Tibial artery (tissue), 4 donors: ENCODE measurements around the gene OTUD5.

Experiments used
- DNase-seq, 2 donors: peaks; one replicate each; pipeline ENCODE4 v3.0.0-alpha.2; 2019
- H3K27ac ChIP-seq, 2 donors: fragments of 200-600 bp; sonication (generic) in 1 of 2; 1 replicate in 1 of 2; 2 replicates in 1 of 2; pipeline ENCODE4 v1.5.1; 2018 to 2019; ENCODE audit warnings: mild to moderate bottlenecking in 1 of 2
- H3K27me3 ChIP-seq, 2 donors: fragments of 200-600 bp; sonication (generic) in 1 of 2; one replicate each; pipeline versions ENCODE4 v1.5.1 to v1.6.0; 2016 to 2019
- H3K36me3 ChIP-seq, 3 donors: fragments of 200-600 bp; sonication (generic) in 2 of 3; one replicate each; pipeline ENCODE4 v1.5.1; 2016 to 2019; ENCODE audit warnings: mild to moderate bottlenecking in 2 of 3
- H3K4me1 ChIP-seq, 4 donors: fragments of 200-600 bp; sonication (generic) in 2 of 4; 1 replicate in 3 of 4; 2 replicates in 1 of 4; pipeline ENCODE4 v1.5.1; 2016 to 2019
- H3K4me3 ChIP-seq, 2 donors: fragments of 200-600 bp; sonication (generic) in 1 of 2; 1 replicate in 1 of 2; 2 replicates in 1 of 2; pipeline ENCODE4 v1.5.1; 2018 to 2019; ENCODE audit warnings: mild to moderate bottlenecking in 2 of 2
- H3K9me3 ChIP-seq, 3 donors: fragments of 200-600 bp; sonication (generic) in 1 of 3; one replicate each; pipeline ENCODE4 v1.5.1; 2016 to 2019
- intact Hi-C: fragments of 100-400 bp; cut with DNase I; formaldehyde crosslinking; loops from one replicate; pipeline ENCODE4 v1.15.0; 2023; ENCODE audit warnings: low total_unique reads
- TF ChIP-seq, protein P1 (sequence below), 2 experiments: fragments of 200-600 bp in 1 of 2; fragments of 450-650 bp in 1 of 2; IDR thresholded peaks; one replicate each; pipeline ENCODE4 v1.5.1; 2017 to 2019; ENCODE audit warnings: antibody characterized with exemption in 2 of 2, mild to moderate bottlenecking in 1 of 2, moderate library complexity in 1 of 2

The OTUD5 gene

DNA sequence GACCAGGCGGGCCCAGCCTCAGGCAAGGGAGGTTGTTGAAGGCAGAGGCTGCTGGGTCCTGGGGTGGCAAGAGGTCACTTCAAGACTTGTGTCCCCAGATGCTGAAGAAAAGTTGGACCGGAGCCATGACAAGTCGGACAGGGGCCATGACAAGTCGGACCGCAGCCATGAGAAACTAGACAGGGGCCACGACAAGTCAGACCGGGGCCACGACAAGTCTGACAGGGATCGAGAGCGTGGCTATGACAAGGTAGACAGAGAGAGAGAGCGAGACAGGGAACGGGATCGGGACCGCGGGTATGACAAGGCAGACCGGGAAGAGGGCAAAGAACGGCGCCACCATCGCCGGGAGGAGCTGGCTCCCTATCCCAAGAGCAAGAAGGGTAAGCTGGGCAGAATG, 55.3 kb downstream of the OTUD5 start:
- H3K36me3 ChIP-seq, result peaks cover 6 to 57% (median 30%) of the 10 kb centered on the region in 3 donors
- TF ChIP-seq, protein P1, sequence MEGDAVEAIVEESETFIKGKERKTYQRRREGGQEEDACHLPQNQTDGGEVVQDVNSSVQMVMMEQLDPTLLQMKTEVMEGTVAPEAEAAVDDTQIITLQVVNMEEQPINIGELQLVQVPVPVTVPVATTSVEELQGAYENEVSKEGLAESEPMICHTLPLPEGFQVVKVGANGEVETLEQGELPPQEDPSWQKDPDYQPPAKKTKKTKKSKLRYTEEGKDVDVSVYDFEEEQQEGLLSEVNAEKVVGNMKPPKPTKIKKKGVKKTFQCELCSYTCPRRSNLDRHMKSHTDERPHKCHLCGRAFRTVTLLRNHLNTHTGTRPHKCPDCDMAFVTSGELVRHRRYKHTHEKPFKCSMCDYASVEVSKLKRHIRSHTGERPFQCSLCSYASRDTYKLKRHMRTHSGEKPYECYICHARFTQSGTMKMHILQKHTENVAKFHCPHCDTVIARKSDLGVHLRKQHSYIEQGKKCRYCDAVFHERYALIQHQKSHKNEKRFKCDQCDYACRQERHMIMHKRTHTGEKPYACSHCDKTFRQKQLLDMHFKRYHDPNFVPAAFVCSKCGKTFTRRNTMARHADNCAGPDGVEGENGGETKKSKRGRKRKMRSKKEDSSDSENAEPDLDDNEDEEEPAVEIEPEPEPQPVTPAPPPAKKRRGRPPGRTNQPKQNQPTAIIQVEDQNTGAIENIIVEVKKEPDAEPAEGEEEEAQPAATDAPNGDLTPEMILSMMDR (IDR thresholded peaks at IDR 0.05), result no peak
- no peak for DNase-seq
- no peaks in the 10 kb centered on the region for H3K9me3 ChIP-seq
- H3K4me3 ChIP-seq, result no peak overlapping the region
- no peaks in the 10 kb centered on the region for H3K27me3 ChIP-seq
- no peak overlapping the region for H3K27ac ChIP-seq
- peaks cover 0 to 7% (median 2%) of the 10 kb centered on the region in 4 donors for H3K4me1 ChIP-seq
- intact Hi-C loops, result no loop called here

DNA sequence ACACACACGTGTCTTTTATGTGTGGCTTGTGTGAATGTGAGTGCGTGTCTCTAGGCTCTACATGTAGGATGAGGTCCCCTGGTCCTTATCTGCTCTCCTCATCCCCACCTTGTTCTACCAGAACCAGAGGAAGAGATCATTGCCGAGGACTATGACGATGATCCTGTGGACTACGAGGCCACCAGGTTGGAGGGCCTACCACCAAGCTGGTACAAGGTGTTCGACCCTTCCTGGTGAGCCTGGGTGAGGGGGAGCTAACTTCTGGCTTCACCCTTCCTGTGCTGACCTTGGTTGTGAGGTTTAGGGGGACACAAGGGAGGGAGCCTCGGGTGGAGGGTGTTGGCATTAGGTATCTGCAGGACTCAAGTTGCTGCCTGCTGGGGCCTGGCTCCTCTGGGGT, 56.3 kb downstream of the OTUD5 start:
- H3K9me3 ChIP-seq, result no peaks in the 10 kb centered on the region
- peaks cover 6 to 50% (median 24%) of the 10 kb centered on the region in 3 donors for H3K36me3 ChIP-seq
- TF ChIP-seq, protein P1 (IDR thresholded peaks at IDR 0.05), result no peak
- intact Hi-C loops, result no loop called here
- H3K27ac ChIP-seq, result no peak overlapping the region
- no peak overlapping the region for H3K4me3 ChIP-seq
- H3K4me1 ChIP-seq, result peaks cover 0 to 15% (median 7%) of the 10 kb centered on the region in 4 donors
- DNase-seq, result no peak
- no peaks in the 10 kb centered on the region for H3K27me3 ChIP-seq

DNA sequence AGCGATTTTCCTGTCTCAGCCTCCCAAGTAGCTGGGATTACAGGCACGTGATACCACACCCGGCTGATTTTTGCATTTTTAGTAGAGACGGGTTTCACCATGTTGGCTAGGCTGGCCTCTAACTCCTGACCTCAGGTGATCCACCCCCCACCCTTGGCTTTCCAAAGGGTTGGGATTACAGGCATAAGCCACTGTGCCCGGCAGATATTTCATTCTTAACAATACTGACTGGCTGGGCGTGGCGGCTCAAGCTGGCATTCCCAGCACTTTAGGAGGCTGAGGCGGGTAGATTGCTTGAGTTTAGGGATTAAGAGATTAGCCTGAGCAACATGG, 58.4 kb downstream of the OTUD5 start:
- no peaks in the 10 kb centered on the region for H3K9me3 ChIP-seq
- H3K36me3 ChIP-seq, result peaks cover 6 to 30% (median 18%) of the 10 kb centered on the region in 3 donors
- no peak for DNase-seq
- H3K4me1 ChIP-seq, result peaks cover 0 to 15% (median 7%) of the 10 kb centered on the region in 4 donors
- H3K4me3 ChIP-seq, result no peak overlapping the region
- TF ChIP-seq, protein P1 (IDR thresholded peaks at IDR 0.05), result no peak
- intact Hi-C loops, result no loop called here
- H3K27ac ChIP-seq, result no peak overlapping the region
- no peaks in the 10 kb centered on the region for H3K27me3 ChIP-seq

DNA sequence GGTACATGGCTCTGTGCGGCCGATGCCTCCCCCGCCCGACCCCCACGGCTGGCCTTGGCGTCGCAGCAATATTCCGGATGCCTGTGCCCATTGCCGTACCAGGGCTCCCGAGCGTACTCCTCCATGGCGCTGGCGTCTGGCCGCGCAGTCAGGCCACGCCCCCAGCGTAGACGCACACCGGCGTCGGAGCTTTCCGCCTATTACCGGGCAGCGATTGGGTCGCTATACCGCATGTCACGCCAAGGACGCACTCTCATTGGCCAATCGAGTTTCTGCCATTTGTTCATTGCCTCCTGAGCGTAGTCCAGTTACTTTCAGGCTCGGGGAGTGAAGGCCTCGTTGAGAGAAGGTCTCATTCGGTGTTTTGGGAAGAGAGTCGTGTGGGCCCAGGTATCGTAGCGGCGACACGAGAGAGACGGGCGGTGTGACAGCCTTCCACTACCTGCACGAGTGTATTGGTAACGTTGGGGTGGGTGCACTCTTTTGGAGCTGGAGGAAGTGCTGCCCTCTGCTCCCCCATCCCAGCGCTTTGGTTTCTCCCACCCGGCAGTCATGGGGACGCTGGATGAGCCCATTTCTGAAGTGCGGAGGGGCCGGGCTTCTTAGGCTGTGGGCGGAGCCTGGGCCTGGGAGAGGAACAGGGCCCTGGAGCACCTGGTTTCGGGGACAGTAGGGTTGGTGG, 59.6 kb downstream of the OTUD5 start, which contains the start of the genes PQBP1 and TIMM17B:
Gene PQBP1 (plus strand): TSS at position 306 of the 682 bp plus-strand sequence. CDS start 580 bp downstream, outside the sequence.
Gene TIMM17B (minus strand): TSS at position 144 of the 682 bp plus-strand sequence. CDS start 19 bp downstream, at position 125.
- intact Hi-C loops, result no loop called here
- TF ChIP-seq, protein P1 (IDR thresholded peaks at IDR 0.05), result no peak
- DNase-seq, result peak; percentile 87 to 94
- Histone ChIP-seq H3K27me3 (no peaks in the 10 kb centered on the region), H3K4me3 (peak within 1 kb of the TSS; percentile 74 to 78), H3K27ac (peak within 1 kb of the TSS; percentile 94 to 98), H3K4me1 (peaks cover 0 to 15% (median 7%) of the 10 kb centered on the region in 4 donors), H3K36me3 (peaks cover 10 to 36% (median 19%) of the 10 kb centered on the region in 3 donors), H3K9me3 (no peaks in the 10 kb centered on the region)

DNA sequence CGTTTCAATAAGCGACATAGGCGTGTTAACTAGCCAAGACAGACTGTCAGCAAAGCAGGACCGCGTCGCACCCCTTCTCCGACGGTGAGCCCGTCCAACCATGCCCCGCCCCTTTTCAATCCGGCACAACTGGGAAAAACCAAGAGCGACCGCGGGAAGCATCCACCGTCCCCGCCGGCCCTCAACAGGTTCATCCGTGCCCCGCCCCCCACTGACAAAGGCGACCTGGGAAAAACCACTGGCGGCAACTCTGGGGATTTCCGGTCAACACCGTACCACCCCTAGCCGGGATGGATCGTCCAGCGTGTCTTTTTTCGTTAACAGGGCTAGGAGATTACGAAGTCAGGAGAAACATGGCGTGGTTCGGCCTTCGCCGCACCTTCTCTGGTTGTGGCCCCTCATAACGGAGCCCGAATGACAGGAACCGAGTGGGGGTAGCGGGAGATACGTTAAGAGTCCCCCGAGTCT, 60.2 kb downstream of the OTUD5 start:
- intact Hi-C loops, result no loop called here
- DNase-seq, result peak; percentile 66 to 86
- Histone ChIP-seq H3K4me3 (peak overlapping the region; percentile 74 to 78), H3K9me3 (no peaks in the 10 kb centered on the region), H3K27me3 (no peaks in the 10 kb centered on the region), H3K36me3 (peaks cover 10 to 30% (median 13%) of the 10 kb centered on the region in 3 donors), H3K4me1 (peaks cover 0 to 18% (median 8%) of the 10 kb centered on the region in 4 donors), H3K27ac (peak overlapping the region; percentile 94 to 98)
- TF ChIP-seq, protein P1 (IDR thresholded peaks at IDR 0.05), result no peak
